Esophagus muscularis mucosa (tissue), 4 donors: ENCODE data around the gene KCNJ10.

Source experiments
- EP300 ChIP-seq: sonication (generic); formaldehyde crosslinking; IDR thresholded peaks from one replicate; pipeline ENCODE4 v1.6.1; 2017; ENCODE audit warnings: antibody characterized with exemption
- POLR2A ChIP-seq: fragments of 450-650 bp; IDR thresholded peaks from one replicate; pipeline ENCODE4 v1.6.1; 2017; ENCODE audit warnings: antibody characterized with exemption, moderate library complexity, mild to moderate bottlenecking, low read depth
- POLR2AphosphoS5 ChIP-seq, 2 donors: sonication (generic); formaldehyde crosslinking; IDR thresholded peaks; one replicate each; pipeline ENCODE4 v1.6.1; 2017; ENCODE audit warnings: antibody characterized with exemption in 2 of 2
- TF ChIP-seq, protein P1 (sequence below), 3 experiments: fragments of 200-600 bp in 2 of 3; fragments of 450-650 bp in 1 of 3; sonication (generic) in 2 of 3; IDR thresholded peaks; one replicate each; pipeline ENCODE4 v1.5.1; 2017 to 2019; ENCODE audit warnings: antibody characterized with exemption in 3 of 3, mild to moderate bottlenecking in 2 of 3, moderate library complexity in 1 of 3

DNA sequence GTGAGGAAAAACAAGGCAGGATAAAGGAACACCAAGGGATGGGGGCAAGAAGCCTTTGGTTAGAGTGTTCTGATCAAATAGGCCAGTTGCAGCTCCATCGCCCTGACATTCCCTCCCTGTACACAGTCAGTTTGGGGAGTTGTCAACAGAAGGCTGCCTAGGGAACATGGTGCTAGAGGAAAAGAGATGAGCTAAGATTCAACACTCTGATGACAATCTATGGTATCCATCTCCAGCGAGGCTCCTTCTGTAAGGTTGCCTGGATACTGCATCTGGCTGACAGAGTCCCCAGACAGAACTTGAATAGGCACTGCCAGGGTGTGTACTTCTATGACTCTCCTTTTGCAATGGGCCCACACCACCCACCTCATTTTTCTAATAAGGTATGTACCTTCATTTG is 104.7 kb downstream of the KCNJ10 start:
- no peak for TF ChIP-seq POLR2AphosphoS5 (IDR thresholded peaks at IDR 0.05)
- TF ChIP-seq, protein P1, sequence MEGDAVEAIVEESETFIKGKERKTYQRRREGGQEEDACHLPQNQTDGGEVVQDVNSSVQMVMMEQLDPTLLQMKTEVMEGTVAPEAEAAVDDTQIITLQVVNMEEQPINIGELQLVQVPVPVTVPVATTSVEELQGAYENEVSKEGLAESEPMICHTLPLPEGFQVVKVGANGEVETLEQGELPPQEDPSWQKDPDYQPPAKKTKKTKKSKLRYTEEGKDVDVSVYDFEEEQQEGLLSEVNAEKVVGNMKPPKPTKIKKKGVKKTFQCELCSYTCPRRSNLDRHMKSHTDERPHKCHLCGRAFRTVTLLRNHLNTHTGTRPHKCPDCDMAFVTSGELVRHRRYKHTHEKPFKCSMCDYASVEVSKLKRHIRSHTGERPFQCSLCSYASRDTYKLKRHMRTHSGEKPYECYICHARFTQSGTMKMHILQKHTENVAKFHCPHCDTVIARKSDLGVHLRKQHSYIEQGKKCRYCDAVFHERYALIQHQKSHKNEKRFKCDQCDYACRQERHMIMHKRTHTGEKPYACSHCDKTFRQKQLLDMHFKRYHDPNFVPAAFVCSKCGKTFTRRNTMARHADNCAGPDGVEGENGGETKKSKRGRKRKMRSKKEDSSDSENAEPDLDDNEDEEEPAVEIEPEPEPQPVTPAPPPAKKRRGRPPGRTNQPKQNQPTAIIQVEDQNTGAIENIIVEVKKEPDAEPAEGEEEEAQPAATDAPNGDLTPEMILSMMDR (IDR thresholded peaks at IDR 0.05) = no peak
- no peak for TF ChIP-seq EP300
- no peak for TF ChIP-seq POLR2A
